MM.1S (cell line): ENCODE measurements around the gene TSHZ1.

Source experiments
- DNase-seq: peaks from one replicate; pipeline ENCODE4 v3.0.0-alpha.2; 2015
- H2AFZ ChIP-seq: fragments of 300-600 bp; sonication (generic); 2 replicates; pipeline ENCODE4 v1.6.0; 2016; ENCODE audit warnings: antibody characterized with exemption, low read length
- H3F3A ChIP-seq: fragments of 300-600 bp; sonication (generic); 2 replicates; pipeline ENCODE4 v1.6.1; 2016; ENCODE audit warnings: mild to moderate bottlenecking, antibody characterized with exemption, low read length, moderate library complexity, mixed read lengths; ENCODE audit not compliant: insufficient read depth
- H3K27ac ChIP-seq: fragments of 300-600 bp; sonication (generic); 2 replicates; pipeline ENCODE4 v1.5.1; 2016; ENCODE audit warnings: mild to moderate bottlenecking, low read length
- H3K27me3 ChIP-seq: fragments of 300-600 bp; sonication (generic); replicated peaks from 2 replicates; pipeline ENCODE4 v1.6.0; 2016; ENCODE audit warnings: low read length; ENCODE audit not compliant: insufficient read depth
- H3K36me3 ChIP-seq: fragments of 300-600 bp; sonication (generic); replicated peaks from 2 replicates; pipeline ENCODE4 v1.6.1; 2016; ENCODE audit warnings: mild to moderate bottlenecking, low read length, mixed read lengths; ENCODE audit not compliant: insufficient read depth
- H3K4me1 ChIP-seq: fragments of 300-600 bp; sonication (generic); 2 replicates; pipeline ENCODE4 v1.6.1; 2016; ENCODE audit warnings: low read length, mixed read lengths
- H3K4me2 ChIP-seq: fragments of 300-600 bp; sonication (generic); 2 replicates; pipeline ENCODE4 v1.6.0; 2016; ENCODE audit warnings: low read depth, low read length
- H3K4me3 ChIP-seq: fragments of 300-600 bp; sonication (generic); 2 replicates; pipeline ENCODE4 v1.5.1; 2016; ENCODE audit warnings: low read length, mixed read lengths
- H3K79me2 ChIP-seq: fragments of 300-600 bp; sonication (generic); 2 replicates; pipeline ENCODE4 v1.6.1; 2016; ENCODE audit warnings: mixed run types, low read length, mixed read lengths
- H3K9ac ChIP-seq: fragments of 300-600 bp; sonication (generic); 2 replicates; pipeline ENCODE4 v1.6.1; 2016; ENCODE audit warnings: low read length, mixed read lengths
- H3K9me2 ChIP-seq: fragments of 300-600 bp; sonication (generic); replicated peaks from 2 replicates; pipeline ENCODE4 v1.6.1; 2016; ENCODE audit warnings: mild to moderate bottlenecking, low read length, mixed read lengths; ENCODE audit not compliant: insufficient read depth
- H3K9me3 ChIP-seq: fragments of 300-600 bp; sonication (generic); replicated peaks from 2 replicates; pipeline ENCODE4 v1.6.1; 2016; ENCODE audit warnings: mild to moderate bottlenecking, low read length, mixed read lengths; ENCODE audit not compliant: insufficient read depth
- H4K20me1 ChIP-seq: fragments of 300-600 bp; sonication (generic); 2 replicates; pipeline ENCODE4 v1.6.1; 2016; ENCODE audit warnings: mild to moderate bottlenecking, low read length, moderate library complexity, mixed read lengths; ENCODE audit not compliant: insufficient read depth
- EZH2 ChIP-seq: fragments of 300-600 bp; sonication (generic); optimal IDR thresholded peaks from 2 replicates; pipeline ENCODE3; 2017; ENCODE audit warnings: low read depth, mild to moderate bottlenecking, antibody characterized with exemption, low read length, mixed read lengths
- EZH2phosphoT487 ChIP-seq: fragments of 300-600 bp; sonication (generic); IDR thresholded peaks from 2 replicates; pipeline ENCODE4 v1.6.1; 2018; ENCODE audit warnings: antibody characterized with exemption, low read length
- TF ChIP-seq, protein P1 (sequence below): fragments of 300-600 bp; sonication (generic); IDR thresholded peaks from 2 replicates; pipeline ENCODE4 v1.5.1; 2016; ENCODE audit warnings: antibody characterized with exemption, low read length, mixed read lengths

The TSHZ1 gene

GRCh38 chr18:75215663-75216062 lies 5.1 kb downstream of the TSHZ1 start:
- no peak for TF ChIP-seq EZH2
- TF ChIP-seq, protein P1, sequence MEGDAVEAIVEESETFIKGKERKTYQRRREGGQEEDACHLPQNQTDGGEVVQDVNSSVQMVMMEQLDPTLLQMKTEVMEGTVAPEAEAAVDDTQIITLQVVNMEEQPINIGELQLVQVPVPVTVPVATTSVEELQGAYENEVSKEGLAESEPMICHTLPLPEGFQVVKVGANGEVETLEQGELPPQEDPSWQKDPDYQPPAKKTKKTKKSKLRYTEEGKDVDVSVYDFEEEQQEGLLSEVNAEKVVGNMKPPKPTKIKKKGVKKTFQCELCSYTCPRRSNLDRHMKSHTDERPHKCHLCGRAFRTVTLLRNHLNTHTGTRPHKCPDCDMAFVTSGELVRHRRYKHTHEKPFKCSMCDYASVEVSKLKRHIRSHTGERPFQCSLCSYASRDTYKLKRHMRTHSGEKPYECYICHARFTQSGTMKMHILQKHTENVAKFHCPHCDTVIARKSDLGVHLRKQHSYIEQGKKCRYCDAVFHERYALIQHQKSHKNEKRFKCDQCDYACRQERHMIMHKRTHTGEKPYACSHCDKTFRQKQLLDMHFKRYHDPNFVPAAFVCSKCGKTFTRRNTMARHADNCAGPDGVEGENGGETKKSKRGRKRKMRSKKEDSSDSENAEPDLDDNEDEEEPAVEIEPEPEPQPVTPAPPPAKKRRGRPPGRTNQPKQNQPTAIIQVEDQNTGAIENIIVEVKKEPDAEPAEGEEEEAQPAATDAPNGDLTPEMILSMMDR = no peak
- TF ChIP-seq EZH2phosphoT487 = no peak
- Histone ChIP-seq H3F3A (0 out of 2 replicates have a peak, but pooled peaks cover 3% of the 10 kb centered on the region), H3K9me3 (no peaks in the 10 kb centered on the region), H3K4me1 (no peaks in the 10 kb centered on the region), H3K27me3 (no peaks in the 10 kb centered on the region), H3K9me2 (no peaks in the 10 kb centered on the region), H3K9ac (no peak overlapping the region), H3K79me2 (peaks cover 79% of the 10 kb centered on the region), H4K20me1 (no peaks in the 10 kb centered on the region), H3K27ac (no peak overlapping the region), H3K4me3 (no peak overlapping the region), H2AFZ (no peak overlapping the region), H3K4me2 (no peak overlapping the region), H3K36me3 (no peaks in the 10 kb centered on the region)
- DNase-seq = no peak

- H2AFZ ChIP-seq = no peak overlapping the region
- H3F3A ChIP-seq = 0 out of 2 replicates have a peak, but pooled peaks cover 3% of the 10 kb centered on the region
- no peaks in the 10 kb centered on the region for H3K36me3 ChIP-seq
- TF ChIP-seq EZH2phosphoT487 (no peak), EZH2 (no peak)
- TF ChIP-seq, protein P1 = no peak
- no peak overlapping the region for H3K27ac ChIP-seq
- no peaks in the 10 kb centered on the region for H3K27me3 ChIP-seq
- no peaks in the 10 kb centered on the region for H3K9me2 ChIP-seq
- no peaks in the 10 kb centered on the region for H3K4me1 ChIP-seq
- H3K4me2 ChIP-seq = no peak overlapping the region
- peaks cover 83% of the 10 kb centered on the region for H3K79me2 ChIP-seq
- DNase-seq = no peak
- H4K20me1 ChIP-seq = no peaks in the 10 kb centered on the region
- H3K9ac ChIP-seq = no peak overlapping the region
- H3K9me3 ChIP-seq = no peaks in the 10 kb centered on the region
- H3K4me3 ChIP-seq = no peak overlapping the region
Measured at GRCh38 chr18:75216212-75216910, 5.8 kb downstream of the TSHZ1 start.

DNA sequence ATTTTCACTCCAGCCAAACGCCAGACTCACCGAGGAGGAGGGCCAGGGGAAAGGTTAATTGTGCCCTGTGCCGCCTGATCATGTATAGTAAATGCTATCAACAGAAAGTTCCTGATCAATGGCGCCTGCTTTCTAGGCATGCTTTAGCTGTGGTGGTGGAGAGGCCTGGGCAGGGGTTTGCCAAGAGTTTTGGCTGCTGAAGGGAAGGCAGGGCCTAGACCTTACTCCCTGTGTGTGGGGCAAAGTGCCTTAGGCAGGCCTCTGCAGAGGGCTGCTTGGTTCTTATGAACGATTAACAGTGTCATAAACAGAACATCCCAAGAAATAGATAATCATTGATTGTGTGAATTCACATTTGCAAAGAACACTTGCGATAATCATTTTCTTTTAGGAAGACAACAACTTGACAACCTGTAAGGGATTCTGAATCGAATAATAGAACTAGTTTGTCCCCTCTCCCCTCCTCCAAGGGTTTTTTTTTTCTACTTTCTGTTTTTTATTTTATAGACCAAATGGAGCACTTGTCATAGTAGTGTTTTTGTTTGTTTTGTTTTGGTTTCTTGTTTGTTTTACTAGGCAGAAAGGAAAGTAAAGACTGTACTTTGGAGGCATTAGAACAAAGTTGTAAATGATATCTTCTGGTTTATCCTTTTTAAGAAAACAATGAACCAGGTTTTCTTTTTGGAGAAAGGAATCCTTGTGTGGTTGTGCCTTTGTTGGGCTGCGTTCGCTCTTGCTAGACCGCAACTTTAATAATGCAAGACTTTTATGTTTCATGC lies 6.5 kb downstream of the TSHZ1 start:
- H3K9me2 ChIP-seq = no peaks in the 10 kb centered on the region
- H3K9ac ChIP-seq = no peak overlapping the region
- H3K27ac ChIP-seq = no peak overlapping the region
- no peaks in the 10 kb centered on the region for H4K20me1 ChIP-seq
- H3K27me3 ChIP-seq = no peaks in the 10 kb centered on the region
- no peaks in the 10 kb centered on the region for H3K9me3 ChIP-seq
- peaks cover 83% of the 10 kb centered on the region for H3K79me2 ChIP-seq
- TF ChIP-seq EZH2 (no peak), EZH2phosphoT487 (no peak)
- TF ChIP-seq, protein P1 = no peak
- DNase-seq = no peak
- H3K4me2 ChIP-seq = no peak overlapping the region
- H3F3A ChIP-seq = 0 out of 2 replicates have a peak, but pooled peaks cover 3% of the 10 kb centered on the region
- no peaks in the 10 kb centered on the region for H3K4me1 ChIP-seq
- H2AFZ ChIP-seq = no peak overlapping the region
- H3K36me3 ChIP-seq = no peaks in the 10 kb centered on the region
- H3K4me3 ChIP-seq = no peak overlapping the region
